Measurements from ENCODE around the gene INPP4B.

INPP4B gene

DNA sequence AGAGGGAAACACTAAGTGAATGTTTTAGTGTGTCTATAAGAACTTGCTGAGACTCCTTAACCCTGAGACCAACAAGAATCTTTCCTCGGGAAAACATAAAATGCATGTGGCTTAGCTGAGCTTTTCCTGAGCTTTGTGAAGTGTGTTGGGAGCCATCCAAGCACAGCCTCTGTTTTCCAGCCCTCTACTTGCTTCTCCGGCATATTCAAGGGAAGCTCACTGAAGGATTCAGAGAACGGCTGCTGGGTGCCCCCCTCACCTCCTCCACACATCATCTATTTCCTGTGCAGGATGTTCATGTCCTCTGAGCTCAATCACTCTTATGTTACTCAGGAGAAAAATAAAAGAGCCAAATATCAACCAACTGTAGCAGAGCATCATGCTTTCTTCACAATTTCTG lies 717.6 kb downstream of the INPP4B start:
- H3K4me3 ChIP-seq (ENCODE audit: low read length), result no peak overlapping the region
- DNase-seq (ENCODE audit: low read depth), result no peak
- TF ChIP-seq CTCF (IDR thresholded peaks at IDR 0.05; ENCODE audit: insufficient read depth, low read depth, low read length, missing control alignments), result no peak

GRCh38 chr4:142126890-142127497 lies 719.1 kb downstream of the INPP4B start:
- peak; percentile 78 for DNase-seq (ENCODE audit: low read depth)
- no peak overlapping the region for H3K4me3 ChIP-seq (ENCODE audit: low read length)
- peak; percentile 83 for TF ChIP-seq CTCF (IDR thresholded peaks at IDR 0.05; ENCODE audit: insufficient read depth, low read depth, low read length, missing control alignments)

GRCh38 chr4:142124874-142125273 lies 721.2 kb downstream of the INPP4B start:
- no peak for TF ChIP-seq CTCF (IDR thresholded peaks at IDR 0.05; ENCODE audit: insufficient read depth, low read depth, low read length, missing control alignments)
- H3K4me3 ChIP-seq (ENCODE audit: low read length), result no peak overlapping the region
- no peak for DNase-seq (ENCODE audit: low read depth)

DNA sequence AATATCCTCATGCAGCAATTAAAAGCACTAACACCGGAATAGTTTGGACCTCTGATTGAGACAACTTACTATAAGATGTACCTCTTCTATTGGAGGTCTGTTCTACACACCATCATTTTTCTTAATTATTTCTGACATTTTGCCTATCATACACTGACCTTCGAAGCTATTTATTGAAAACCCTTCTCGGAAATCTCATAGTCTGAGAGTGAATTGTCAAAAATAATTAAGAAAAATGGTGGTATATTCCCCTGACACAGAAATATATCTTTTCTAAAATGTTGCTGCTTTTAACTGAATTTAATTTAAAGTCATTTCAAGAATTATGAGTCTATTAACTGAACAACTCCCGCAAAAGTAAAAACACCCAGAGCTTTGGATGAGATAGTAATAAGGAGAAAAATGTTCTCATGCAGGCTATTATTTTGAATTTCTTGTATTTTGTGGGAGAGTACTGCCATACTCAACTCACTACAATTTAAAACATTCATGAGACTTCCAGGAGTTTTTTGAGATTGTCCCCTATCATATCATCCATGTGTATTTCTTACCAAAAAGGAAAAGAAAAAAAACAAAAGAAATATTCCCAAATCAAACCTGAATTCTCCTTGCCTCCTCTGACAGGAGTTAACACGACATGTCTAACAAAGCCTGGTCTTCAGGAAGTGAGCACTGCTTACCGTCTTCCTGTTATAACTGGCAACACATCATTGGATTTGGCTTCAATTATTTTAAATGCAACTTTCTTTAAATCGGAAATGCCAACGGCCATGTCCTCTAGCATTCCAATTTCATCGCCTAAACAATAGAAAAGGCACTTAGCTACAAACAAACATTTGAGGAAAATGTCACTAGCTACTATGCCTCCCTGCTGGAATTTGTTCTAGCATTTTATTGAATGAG lies 724.4 kb downstream of the INPP4B start:
- TF ChIP-seq CTCF (IDR thresholded peaks at IDR 0.05; ENCODE audit: insufficient read depth, low read depth, low read length, missing control alignments), result no peak
- H3K4me3 ChIP-seq (ENCODE audit: low read length), result no peak overlapping the region
- DNase-seq (ENCODE audit: low read depth), result no peak

DNA sequence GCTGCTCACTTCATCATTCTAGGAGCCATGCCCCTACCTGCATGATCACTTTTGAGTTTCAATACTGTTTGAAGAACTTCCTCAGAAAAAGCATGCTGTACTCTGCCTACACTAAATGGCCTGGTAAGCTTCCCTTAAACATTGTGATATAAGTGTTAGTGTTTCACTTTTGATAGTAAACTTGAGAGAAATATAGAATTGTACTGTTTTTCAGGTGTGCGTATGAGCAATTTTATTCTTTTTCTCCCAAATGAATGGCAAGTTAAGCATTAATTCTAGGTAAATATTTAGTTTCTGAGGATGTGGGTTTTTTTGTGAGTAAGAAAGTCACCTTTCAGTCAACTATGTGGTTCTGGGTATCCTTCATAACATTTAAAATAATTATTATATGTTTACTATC lies 725.2 kb downstream of the INPP4B start:
- DNase-seq (ENCODE audit: low read depth), result no peak
- H3K4me3 ChIP-seq (ENCODE audit: low read length), result no peak overlapping the region
- no peak for TF ChIP-seq CTCF (IDR thresholded peaks at IDR 0.05; ENCODE audit: insufficient read depth, low read depth, low read length, missing control alignments)

- H3K4me3 ChIP-seq (ENCODE audit: low read length), result no peak overlapping the region
- DNase-seq (ENCODE audit: low read depth), result no peak
- no peak for TF ChIP-seq CTCF (IDR thresholded peaks at IDR 0.05; ENCODE audit: insufficient read depth, low read depth, low read length, missing control alignments)
These were observed 733.6 kb downstream of the INPP4B start for GRCh38 chr4:142112451-142112850.
